ENCODE measurements around the gene ZNF761.

- TF ChIP-seq CTCF (IDR thresholded peaks at IDR 0.05): no peak
- TF ChIP-seq EZH2phosphoT487 (IDR thresholded peaks at IDR 0.05): no peak
- no peak for TF ChIP-seq EZH2 (IDR thresholded peaks at IDR 0.05)
Measured at GRCh38 chr19:53506728-53507127, 74.9 kb downstream of the ZNF761 start.
